OCI-LY1 (cell line): Measurements from ENCODE around the gene DNAJB1.

Experiments used
- CTCF ChIP-seq: fragments of 200-600 bp; sonication (generic), shearing (Covaris generic); IDR thresholded peaks from 2 replicates; pipeline ENCODE4 v1.5.1; 2017; ENCODE audit warnings: mild to moderate bottlenecking, antibody characterized with exemption, low read length, moderate library complexity, mixed read lengths
- EZH2 ChIP-seq: fragments of 200-600 bp; sonication (generic), shearing (Covaris generic); IDR thresholded peaks from 2 replicates; pipeline ENCODE4 v1.8.0; 2017; ENCODE audit warnings: borderline replicate concordance, mixed run types, mild to moderate bottlenecking, antibody characterized with exemption, low read length, moderate library complexity, mixed read lengths

GRCh38 chr19:14514215-14514863 is 3.9 kb downstream of the DNAJB1 start:
- no peak for TF ChIP-seq CTCF
- TF ChIP-seq EZH2, result no peak
